ENCODE measurements around the gene NEURL4.

DNA sequence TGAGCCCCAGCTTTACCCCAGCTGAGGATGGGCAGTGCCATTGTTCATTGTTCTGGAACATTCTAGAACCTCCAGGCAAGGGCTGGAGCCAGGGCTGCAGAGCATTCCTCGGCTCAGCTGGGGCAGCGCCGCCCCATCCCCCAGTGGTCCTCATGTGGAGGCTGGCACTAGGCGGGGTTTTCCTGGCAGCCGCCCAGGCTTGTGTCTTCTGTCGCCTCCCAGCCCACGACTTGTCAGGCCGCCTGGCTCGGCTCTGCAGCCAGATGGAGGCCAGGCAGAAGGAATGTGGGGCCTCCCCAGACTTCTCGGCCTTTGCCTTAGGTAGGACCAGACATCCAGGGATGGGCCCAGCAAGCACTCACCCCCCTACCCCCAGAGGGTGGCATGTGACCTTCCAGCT lies 25.9 kb upstream of the NEURL4 start, which contains the start of gene TMEM95:
- TF ChIP-seq, protein P1, sequence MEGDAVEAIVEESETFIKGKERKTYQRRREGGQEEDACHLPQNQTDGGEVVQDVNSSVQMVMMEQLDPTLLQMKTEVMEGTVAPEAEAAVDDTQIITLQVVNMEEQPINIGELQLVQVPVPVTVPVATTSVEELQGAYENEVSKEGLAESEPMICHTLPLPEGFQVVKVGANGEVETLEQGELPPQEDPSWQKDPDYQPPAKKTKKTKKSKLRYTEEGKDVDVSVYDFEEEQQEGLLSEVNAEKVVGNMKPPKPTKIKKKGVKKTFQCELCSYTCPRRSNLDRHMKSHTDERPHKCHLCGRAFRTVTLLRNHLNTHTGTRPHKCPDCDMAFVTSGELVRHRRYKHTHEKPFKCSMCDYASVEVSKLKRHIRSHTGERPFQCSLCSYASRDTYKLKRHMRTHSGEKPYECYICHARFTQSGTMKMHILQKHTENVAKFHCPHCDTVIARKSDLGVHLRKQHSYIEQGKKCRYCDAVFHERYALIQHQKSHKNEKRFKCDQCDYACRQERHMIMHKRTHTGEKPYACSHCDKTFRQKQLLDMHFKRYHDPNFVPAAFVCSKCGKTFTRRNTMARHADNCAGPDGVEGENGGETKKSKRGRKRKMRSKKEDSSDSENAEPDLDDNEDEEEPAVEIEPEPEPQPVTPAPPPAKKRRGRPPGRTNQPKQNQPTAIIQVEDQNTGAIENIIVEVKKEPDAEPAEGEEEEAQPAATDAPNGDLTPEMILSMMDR (conservative IDR thresholded peaks at IDR 0.05): no peak
- no peak for TF ChIP-seq ZFX (IDR thresholded peaks at IDR 0.05)
